Measurements from ENCODE around the gene ENAM.
"Not testable (repeated sequence)": the region's sequence is repeated elsewhere in the genome, so short reads cannot be mapped to it uniquely, and the experiment has no call there.

Gene ENAM

GRCh38 chr4:70651864-70652506 lies 23.4 kb downstream of the ENAM start:
- POLR2A ChIA-PET = no interaction called here
- TF ChIP-seq FOXM1 (IDR thresholded peaks at IDR 0.05; ENCODE audit: borderline replicate concordance) = no peak
- TF ChIP-seq, protein P1, sequence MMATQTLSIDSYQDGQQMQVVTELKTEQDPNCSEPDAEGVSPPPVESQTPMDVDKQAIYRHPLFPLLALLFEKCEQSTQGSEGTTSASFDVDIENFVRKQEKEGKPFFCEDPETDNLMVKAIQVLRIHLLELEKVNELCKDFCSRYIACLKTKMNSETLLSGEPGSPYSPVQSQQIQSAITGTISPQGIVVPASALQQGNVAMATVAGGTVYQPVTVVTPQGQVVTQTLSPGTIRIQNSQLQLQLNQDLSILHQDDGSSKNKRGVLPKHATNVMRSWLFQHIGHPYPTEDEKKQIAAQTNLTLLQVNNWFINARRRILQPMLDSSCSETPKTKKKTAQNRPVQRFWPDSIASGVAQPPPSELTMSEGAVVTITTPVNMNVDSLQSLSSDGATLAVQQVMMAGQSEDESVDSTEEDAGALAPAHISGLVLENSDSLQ (IDR thresholded peaks at IDR 0.05) = no peak
- TF ChIP-seq CTBP1 (IDR thresholded peaks at IDR 0.05; ENCODE audit: borderline replicate concordance) = no peak
- no peak for TF ChIP-seq ZNF384 (IDR thresholded peaks at IDR 0.05)
- TF ChIP-seq HDGF (IDR thresholded peaks at IDR 0.05; ENCODE audit: borderline replicate concordance) = no peak
- TF ChIP-seq FOXK2 (IDR thresholded peaks at IDR 0.05) = no peak
- CTCF ChIA-PET = interaction anchor here (0.6 to 1.5 kb wide), 8 partner anchors 26 to 1060 kb away, joined by 3 to 6 read pairs (median 3); no protein-coding TSS in a partner anchor
- DNase-seq (ENCODE audit: extremely low spot score) = peak; percentile 42

- ChIA-PET CTCF (no interaction called here), POLR2A (no interaction called here)
- DNase-seq (ENCODE audit: extremely low spot score) = no peak
- TF ChIP-seq SP1 (IDR thresholded peaks at IDR 0.05) = no peak
- no peak for TF ChIP-seq TARDBP (IDR thresholded peaks at IDR 0.05)
- no peak for TF ChIP-seq ARNT (IDR thresholded peaks at IDR 0.05)
- no peak for TF ChIP-seq FOXK2 (IDR thresholded peaks at IDR 0.05)
- TF ChIP-seq SUZ12 (IDR thresholded peaks at IDR 0.05) = no peak
- no peak for TF ChIP-seq ELF4 (IDR thresholded peaks at IDR 0.05)
- no peak for TF ChIP-seq LEF1 (IDR thresholded peaks at IDR 0.05; ENCODE audit: borderline replicate concordance)
- no peak for TF ChIP-seq ZNF384 (IDR thresholded peaks at IDR 0.05)
- no peak for TF ChIP-seq L3MBTL2 (conservative IDR thresholded peaks at IDR 0.05)
- no peak for TF ChIP-seq BHLHE40 (IDR thresholded peaks at IDR 0.05; ENCODE audit: borderline replicate concordance)
- TF ChIP-seq NFRKB (IDR thresholded peaks at IDR 0.05) = no peak
- TF ChIP-seq CTBP1 (IDR thresholded peaks at IDR 0.05; ENCODE audit: borderline replicate concordance) = no peak
- no peak for TF ChIP-seq HDGF (IDR thresholded peaks at IDR 0.05; ENCODE audit: borderline replicate concordance)
- no peak for TF ChIP-seq FOXM1 (IDR thresholded peaks at IDR 0.05; ENCODE audit: borderline replicate concordance)
- TF ChIP-seq FOXA1 (IDR thresholded peaks at IDR 0.05) = no peak
- TF ChIP-seq, protein P1 (IDR thresholded peaks at IDR 0.05) = no peak
Measured at GRCh38 chr4:70654605-70655011, 26.1 kb downstream of the ENAM start.

DNA sequence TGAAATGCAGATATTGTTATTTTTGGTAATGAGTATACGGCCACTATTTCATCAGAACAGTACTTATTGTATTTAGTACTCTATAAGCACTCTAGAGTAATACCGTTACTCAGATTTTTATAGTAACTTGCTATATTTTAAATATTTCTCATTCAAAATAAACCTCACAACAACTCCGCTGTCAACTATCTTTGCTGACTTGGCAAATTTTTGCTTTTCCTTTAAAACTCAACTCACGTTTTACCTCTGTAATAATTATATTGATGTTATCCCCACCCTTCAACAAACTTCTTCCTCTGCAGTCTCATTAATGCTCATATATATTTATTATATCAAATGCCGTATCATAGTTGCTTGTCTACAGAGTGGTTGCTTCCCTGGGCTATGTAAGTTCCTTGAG lies 28.8 kb downstream of the ENAM start:
- ChIA-PET POLR2A (no interaction called here), CTCF (no interaction called here)
- DNase-seq (ENCODE audit: extremely low spot score) = no peak
- TF ChIP-seq LEF1 (IDR thresholded peaks at IDR 0.05; ENCODE audit: borderline replicate concordance) = no peak
- no peak for TF ChIP-seq SUZ12 (IDR thresholded peaks at IDR 0.05)
- TF ChIP-seq NFRKB (IDR thresholded peaks at IDR 0.05) = no peak
- TF ChIP-seq BHLHE40 (IDR thresholded peaks at IDR 0.05; ENCODE audit: borderline replicate concordance) = no peak
- TF ChIP-seq ARNT (IDR thresholded peaks at IDR 0.05) = no peak

DNA sequence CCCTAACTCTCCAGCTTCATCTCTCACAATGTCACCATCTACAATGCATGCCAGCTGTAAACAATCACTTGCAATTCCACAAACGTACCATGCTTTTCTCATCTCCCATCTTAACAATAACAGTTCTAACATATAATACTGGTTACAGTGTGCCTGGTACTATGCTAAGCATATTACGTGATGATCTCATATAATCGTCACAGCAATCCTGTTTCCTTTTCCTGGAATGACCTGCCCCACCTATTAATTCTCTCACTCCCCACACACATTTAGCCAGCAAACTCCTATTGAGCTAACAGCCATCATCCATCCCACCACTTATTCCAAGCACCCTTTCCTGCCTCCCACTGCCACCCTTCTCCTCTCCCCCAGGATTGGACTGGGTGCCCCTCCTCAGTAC lies 29.9 kb downstream of the ENAM start:
- ChIA-PET POLR2A (no interaction called here), CTCF (no interaction called here)
- no peak for DNase-seq (ENCODE audit: extremely low spot score)
- TF ChIP-seq BHLHE40 (IDR thresholded peaks at IDR 0.05; ENCODE audit: borderline replicate concordance) (no peak), FOXA1 (IDR thresholded peaks at IDR 0.05) (no peak), HDGF (IDR thresholded peaks at IDR 0.05; ENCODE audit: borderline replicate concordance) (no peak), LEF1 (IDR thresholded peaks at IDR 0.05; ENCODE audit: borderline replicate concordance) (no peak), SUZ12 (IDR thresholded peaks at IDR 0.05) (no peak), NFRKB (IDR thresholded peaks at IDR 0.05) (no peak), TARDBP (IDR thresholded peaks at IDR 0.05) (no peak)
- TF ChIP-seq, protein P1 (IDR thresholded peaks at IDR 0.05) = no peak

DNA sequence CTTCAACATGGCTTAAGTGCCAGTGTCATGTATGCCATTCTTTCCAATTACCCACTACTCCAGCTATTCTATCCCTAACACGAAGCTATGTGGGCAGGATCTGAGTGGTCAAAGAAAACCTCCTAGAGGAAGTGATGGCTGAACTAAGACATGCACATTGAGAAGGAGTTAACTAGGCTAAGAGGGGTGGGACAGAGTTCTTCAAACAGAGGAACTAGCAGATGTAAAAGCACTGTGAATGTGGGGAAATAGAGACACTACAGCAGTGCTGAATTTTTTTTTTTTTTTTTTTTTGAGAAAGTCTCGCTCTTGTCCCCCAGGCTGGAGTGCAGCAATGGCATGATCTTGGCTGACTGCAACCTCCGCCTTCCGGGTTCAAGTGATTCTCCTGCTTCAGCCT lies 31.6 kb downstream of the ENAM start:
- TF ChIP-seq FOXM1 (IDR thresholded peaks at IDR 0.05; ENCODE audit: borderline replicate concordance) = no peak
- no peak for TF ChIP-seq SUZ12 (IDR thresholded peaks at IDR 0.05)
- TF ChIP-seq LEF1 (IDR thresholded peaks at IDR 0.05; ENCODE audit: borderline replicate concordance) = no peak
- no peak for TF ChIP-seq L3MBTL2 (conservative IDR thresholded peaks at IDR 0.05)
- TF ChIP-seq HDGF (IDR thresholded peaks at IDR 0.05; ENCODE audit: borderline replicate concordance) = no peak
- no peak for TF ChIP-seq ELF4 (IDR thresholded peaks at IDR 0.05)
- no peak for TF ChIP-seq NFRKB (IDR thresholded peaks at IDR 0.05)
- TF ChIP-seq BHLHE40 (IDR thresholded peaks at IDR 0.05; ENCODE audit: borderline replicate concordance) = no peak
- no peak for TF ChIP-seq SP1 (IDR thresholded peaks at IDR 0.05)
- TF ChIP-seq, protein P1 (IDR thresholded peaks at IDR 0.05) = no peak
- no peak for TF ChIP-seq FOXK2 (IDR thresholded peaks at IDR 0.05)
- no peak for TF ChIP-seq ARNT (IDR thresholded peaks at IDR 0.05)
- TF ChIP-seq ZNF384 (IDR thresholded peaks at IDR 0.05) = no peak
- POLR2A ChIA-PET = no interaction called here
- CTCF ChIA-PET = no interaction called here
- DNase-seq (ENCODE audit: extremely low spot score) = no peak

DNA sequence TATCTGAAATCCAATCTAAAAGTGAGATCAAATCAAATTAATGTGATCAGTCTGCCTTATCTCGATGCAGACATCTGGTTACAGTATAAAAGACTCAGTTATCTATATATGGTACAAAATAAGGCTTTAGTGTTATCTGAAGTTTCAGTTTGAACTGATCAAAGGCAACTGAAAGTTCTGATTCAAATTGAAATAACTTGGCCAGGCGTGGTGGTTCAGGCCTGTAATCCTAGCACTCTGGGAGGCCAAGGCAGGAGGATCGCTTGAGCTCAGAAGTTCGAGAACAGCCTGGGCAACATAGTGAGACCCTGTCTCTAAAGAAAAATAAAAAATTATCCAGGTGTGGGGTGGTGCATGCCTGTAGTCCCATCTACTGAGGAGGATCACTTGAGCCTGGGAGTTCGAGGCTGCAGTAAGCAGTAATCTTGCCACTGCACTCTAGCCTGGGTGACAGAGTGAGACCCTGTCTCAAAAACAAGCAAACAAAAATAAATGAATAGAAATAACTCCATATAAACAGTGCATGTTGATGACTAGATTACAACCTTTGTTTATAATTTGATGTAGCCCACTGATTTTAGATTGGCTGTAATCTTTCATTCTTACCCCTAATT lies 32.9 kb downstream of the ENAM start:
- POLR2A ChIA-PET; DNase-seq (ENCODE audit: extremely low spot score); CTCF ChIA-PET: not testable (repeated sequence)

Data from HEK293T (cell line).